Heart right ventricle (tissue), 16 donors: Measurements from ENCODE around the gene S100A13. TPM values are rescaled to one million over a fixed set of nuclear protein-coding genes. Genes with fewer than 3 reads are reported as not detected.

Experiments
- ATAC-seq, 8 donors: fragments of 200-7000 bp; cut with Tn5 transposase; one replicate each; pipeline ENCODE4 v1.9.1; 2020; ENCODE audit warnings: mild to moderate bottlenecking in 8 of 8, moderate library complexity in 8 of 8, moderate number of reproducible peaks in 1 of 8
- DNase-seq, 2 donors: peaks; one replicate each; pipeline ENCODE4 v3.0.0-alpha.2; 2020
- H3K27ac ChIP-seq, 10 donors: fragments of 200-600 bp; sonication (generic) in 2 of 10; one replicate each; pipeline versions ENCODE4 v1.5.0 to v1.8.0; 2020 to 2022; ENCODE audit warnings: mild to moderate bottlenecking in 3 of 10
- H3K27me3 ChIP-seq, 7 donors: fragments of 200-600 bp; one replicate each; pipeline ENCODE4 v1.8.0; 2021 to 2022; ENCODE audit warnings: mild to moderate bottlenecking in 2 of 7
- H3K36me3 ChIP-seq, 9 donors: fragments of 200-600 bp; sonication (generic) in 1 of 9; one replicate each; pipeline versions ENCODE4 v1.5.0 to v1.8.0; 2020 to 2022; ENCODE audit warnings: mild to moderate bottlenecking in 2 of 9
- H3K4me1 ChIP-seq, 9 donors: fragments of 200-600 bp; sonication (generic) in 1 of 9; one replicate each; pipeline versions ENCODE4 v1.5.0 to v1.8.0; 2020 to 2022; ENCODE audit warnings: mild to moderate bottlenecking in 4 of 9
- H3K4me3 ChIP-seq, 10 donors: fragments of 200-600 bp; sonication (generic) in 2 of 10; one replicate each; pipeline versions ENCODE4 v1.5.0 to v1.8.0; 2020 to 2022; ENCODE audit warnings: mild to moderate bottlenecking in 7 of 10, moderate library complexity in 2 of 10
- H3K9me3 ChIP-seq, 11 donors: fragments of 200-600 bp in 10 of 11; sonication (generic) in 2 of 11; one replicate each; pipeline versions ENCODE4 v1.5.0 to v1.8.0; 2013 to 2022; ENCODE audit warnings: mild to moderate bottlenecking in 2 of 11, control low read depth in 1 of 11, moderate library complexity in 1 of 11
- WGBS, 2 donors: extraction: QIAGEN DNeasy Blood & Tissue Kit; methylation state at CpG; one replicate each; pipeline ENCODE4 v1.1.7; 2013; ENCODE audit warnings: inconsistent platforms in 1 of 2; 5-methylcytosine and 5-hydroxymethylcytosine counted together
- intact Hi-C, 10 donors: fragments of 100-400 bp; cut with DNase I; formaldehyde crosslinking; loops; one replicate each; pipeline versions ENCODE4 v1.11.1 to v1.14.2; 2022
- polyA plus RNA-seq, 2 donors: library from polyadenylated mRNA; stranded (reverse); fragments of 200-250 nt; gene quantifications; one replicate each; pipeline ENCODE4 v1.2.3, GENCODE V29; 2013
- total RNA-seq, 10 donors: library from RNA; stranded (reverse); fragmentation: NEBNext Ultra II Directional in 3 of 10; extraction: Animal tissue kit (Norgen Biotek cat#: 25700) in 3 of 10; gene quantifications; one replicate each; pipeline versions ENCODE4 v1.2.1 to v1.2.4, GENCODE V29; 2021 to 2023
- TF ChIP-seq, protein P1 (sequence below), 9 donors: fragments of 200-600 bp; sonication (generic) in 2 of 9; IDR thresholded peaks; one replicate each; pipeline versions ENCODE4 v1.5.0 to v1.8.0; 2021 to 2022; ENCODE audit warnings: antibody characterized with exemption in 9 of 9, mild to moderate bottlenecking in 5 of 9, moderate library complexity in 1 of 9
- donor health status: Arrhythmogenic right ventricular cardiomyopathy.
- donor health status: ischemic (EF 13 %, LVEDD 7.1; RV severe dilation, severe dysfunction).
- donor health status: healthy with polysubstance abuse.
- donor health status: DM: no; HTN: yes; CAD: no.
- donor health status: DM: no; HTN: no; CAD: no.
- donor health status: ischemic (EF 25% LVEDD 6.9; RV normal size, moderate dysfunction).
- donor health status: ischemic (EF 25% LVEDD 5.7; RV mildly dilated, moderate dysfunction).
- donor health status: healthy.
- donor health status: DM: yes; HTN: yes; CAD: no.
- donor health status: Ischemic cardiomyopathy.
- donor health status: ischemic (EF 35%, LVEDD 5.7; RV mildly dilated, moderate dysfunction).
- donor health status: nonischemic (EF 11% LVEDD 7.7; RV severe dilation, severe dysfunction).
- donor health status: DM: yes; HTN: yes; CAD: no.
- donor health status: PGD.
- donor health status: ischemic (EF 29% LVEDD 5.4; RV normal size, mild dysfunction).
- donor health status: nonischemic (EF 23%, LVEDD 6.1; RV moderate dilation, normal function).

Gene S100A13
- total and polyA plus RNA-seq, 12 donors: 101 to 335 (median 134) TPM

DNA sequence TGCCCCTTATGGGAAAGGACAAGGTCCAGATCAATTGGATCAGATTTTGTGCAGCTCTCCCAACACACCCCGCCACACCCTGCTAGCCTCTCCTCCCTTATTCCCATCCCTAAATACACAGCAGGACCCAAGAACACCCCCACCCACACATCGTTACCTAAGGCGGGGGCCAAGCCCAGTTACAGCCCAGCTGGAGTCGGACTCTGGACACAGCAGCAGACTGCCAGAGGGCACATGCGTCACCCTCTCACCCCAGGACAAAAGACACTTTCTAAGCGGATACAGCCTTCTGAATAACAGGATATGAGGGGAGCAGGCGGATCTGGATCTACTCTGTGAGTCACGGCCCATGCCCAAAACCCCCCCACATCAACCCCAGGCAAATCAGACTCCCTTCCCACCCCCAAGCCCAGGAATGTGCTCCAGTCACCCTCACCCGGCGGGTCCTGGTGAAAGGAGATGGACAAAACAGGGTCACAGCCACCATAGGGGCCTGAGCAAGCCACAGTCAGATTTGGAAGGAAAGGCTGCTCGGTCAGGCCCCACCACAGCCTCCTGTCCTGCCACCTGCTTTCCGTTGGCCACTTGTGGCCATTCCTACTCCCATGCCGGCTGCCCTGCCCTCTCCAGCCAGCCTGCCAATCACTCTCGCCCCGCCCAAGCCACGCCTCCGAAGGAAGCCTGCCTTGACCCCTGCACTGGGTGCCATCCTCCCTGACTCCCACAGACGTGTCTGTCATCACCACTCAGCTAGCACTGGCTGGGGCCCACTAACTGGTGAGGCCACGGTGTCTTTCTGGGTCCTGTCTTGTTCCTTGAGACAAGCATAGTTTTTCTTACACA lies 18.3 kb downstream of the S100A13 start:
- Histone ChIP-seq H3K27me3 (no peaks in the 10 kb centered on the region), H3K36me3 (peaks cover 0 to 36% (median 14%) of the 10 kb centered on the region in 9 donors), H3K27ac (peak overlapping the region; percentile 90 to 99 (median 96)), H3K9me3 (no peaks in the 10 kb centered on the region), H3K4me1 (peaks cover 10 to 57% (median 35%) of the 10 kb centered on the region in 9 donors), H3K4me3 (peak overlapping the region; percentile 38 to 73 (median 55))
- TF ChIP-seq, protein P1, sequence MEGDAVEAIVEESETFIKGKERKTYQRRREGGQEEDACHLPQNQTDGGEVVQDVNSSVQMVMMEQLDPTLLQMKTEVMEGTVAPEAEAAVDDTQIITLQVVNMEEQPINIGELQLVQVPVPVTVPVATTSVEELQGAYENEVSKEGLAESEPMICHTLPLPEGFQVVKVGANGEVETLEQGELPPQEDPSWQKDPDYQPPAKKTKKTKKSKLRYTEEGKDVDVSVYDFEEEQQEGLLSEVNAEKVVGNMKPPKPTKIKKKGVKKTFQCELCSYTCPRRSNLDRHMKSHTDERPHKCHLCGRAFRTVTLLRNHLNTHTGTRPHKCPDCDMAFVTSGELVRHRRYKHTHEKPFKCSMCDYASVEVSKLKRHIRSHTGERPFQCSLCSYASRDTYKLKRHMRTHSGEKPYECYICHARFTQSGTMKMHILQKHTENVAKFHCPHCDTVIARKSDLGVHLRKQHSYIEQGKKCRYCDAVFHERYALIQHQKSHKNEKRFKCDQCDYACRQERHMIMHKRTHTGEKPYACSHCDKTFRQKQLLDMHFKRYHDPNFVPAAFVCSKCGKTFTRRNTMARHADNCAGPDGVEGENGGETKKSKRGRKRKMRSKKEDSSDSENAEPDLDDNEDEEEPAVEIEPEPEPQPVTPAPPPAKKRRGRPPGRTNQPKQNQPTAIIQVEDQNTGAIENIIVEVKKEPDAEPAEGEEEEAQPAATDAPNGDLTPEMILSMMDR (IDR thresholded peaks at IDR 0.05): no peak
- ATAC-seq: peak; percentile 72 to 89 (median 80)
- 45 to 53% methylated on average over 19 of the region's 19 CpGs for WGBS, 2 donors
- intact Hi-C loops: loop anchor here in 1 of 10 donors (5.0 kb wide), 1 partner anchor 37 kb away; no protein-coding TSS in a partner anchor
- peak; percentile 78 to 88 for DNase-seq

DNA sequence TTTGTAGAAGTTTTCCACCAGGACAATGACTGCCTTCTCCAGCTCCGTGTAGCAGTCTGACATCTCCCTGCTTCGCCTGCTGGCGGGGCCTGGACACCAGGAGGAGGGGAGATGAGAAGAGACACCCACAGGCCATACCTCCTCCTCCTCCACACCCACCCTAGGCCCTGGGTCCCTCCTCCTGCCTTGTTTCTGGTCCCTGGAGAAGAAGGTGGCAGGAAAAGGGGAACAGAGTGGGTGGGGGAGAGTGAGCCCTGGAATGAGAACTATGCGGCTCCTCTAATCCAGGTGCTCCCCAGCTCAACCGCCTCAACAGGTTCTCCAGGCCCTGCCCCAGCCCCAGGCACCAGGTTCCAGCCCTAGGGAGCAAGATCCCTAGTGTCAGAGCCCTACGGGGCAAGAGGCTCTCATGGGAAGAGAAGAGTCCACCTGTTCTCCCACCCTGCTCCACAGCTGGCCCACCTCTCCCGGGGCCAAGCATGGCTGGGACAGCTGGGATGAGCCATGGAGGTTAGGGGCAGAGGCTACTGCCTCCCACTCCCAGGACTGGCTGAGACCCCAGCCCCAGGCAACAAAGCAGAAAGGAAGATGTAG lies 19.1 kb downstream of the S100A13 start:
- Histone ChIP-seq H3K27me3 (no peaks in the 10 kb centered on the region), H3K36me3 (peaks cover 0 to 36% (median 14%) of the 10 kb centered on the region in 9 donors), H3K9me3 (no peaks in the 10 kb centered on the region), H3K4me1 (peaks cover 10 to 53% (median 35%) of the 10 kb centered on the region in 9 donors), H3K4me3 (peak overlapping the region; percentile 38 to 73 (median 55)), H3K27ac (peak overlapping the region; percentile 90 to 99 (median 96))
- ATAC-seq (peak in 5 of 8 donors; percentile 16 to 38 (median 20)), DNase-seq (no peak)
- TF ChIP-seq, protein P1 (IDR thresholded peaks at IDR 0.05): no peak
- intact Hi-C loops: loop anchor here in 1 of 10 donors (5.0 kb wide), 1 partner anchor 36 kb away; no protein-coding TSS in a partner anchor
- 71 to 72% methylated on average over 7 of the region's 7 CpGs for WGBS, 2 donors

DNA sequence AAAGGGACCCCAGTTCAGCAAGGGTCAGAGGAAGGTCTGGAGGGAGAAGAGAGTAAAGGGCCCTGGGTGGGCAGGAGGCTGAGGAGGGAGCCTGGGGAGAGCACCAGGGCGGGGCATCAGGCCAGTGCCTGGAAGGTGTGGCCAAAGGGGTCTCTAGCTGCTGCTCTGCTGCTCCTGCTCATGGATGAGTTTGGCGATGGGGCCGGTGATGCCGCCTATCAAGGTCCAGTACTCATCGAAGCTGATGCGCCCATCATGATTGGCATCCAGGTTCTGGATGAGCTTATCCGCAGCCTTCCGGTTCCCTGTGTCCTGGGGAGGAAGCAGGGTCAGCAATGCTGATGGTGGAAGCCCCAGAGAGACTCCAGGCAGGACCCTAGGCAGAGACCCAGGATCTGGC lies 19.9 kb downstream of the S100A13 start:
- Histone ChIP-seq H3K4me1 (peaks cover 10 to 51% (median 34%) of the 10 kb centered on the region in 9 donors), H3K4me3 (peak overlapping the region in 8 of 10 donors; percentile 41 to 73 (median 57))

More for the DNA sequence above, 19.9 kb downstream of the S100A13 start:
- H3K36me3 ChIP-seq: peaks cover 0 to 36% (median 14%) of the 10 kb centered on the region in 9 donors
- H3K9me3 ChIP-seq: no peaks in the 10 kb centered on the region
- TF ChIP-seq, protein P1 (IDR thresholded peaks at IDR 0.05): no peak
- WGBS, 2 donors: 81 to 84% methylated on average over 8 of the region's 8 CpGs
- H3K27ac ChIP-seq: peak overlapping the region in 9 of 10 donors; percentile 90 to 99 (median 98)
- intact Hi-C loops: loop anchor here in 1 of 10 donors (5.0 kb wide), 1 partner anchor 35 kb away; no protein-coding TSS in a partner anchor
- no peak for ATAC-seq
- DNase-seq: no peak
- no peaks in the 10 kb centered on the region for H3K27me3 ChIP-seq
